HepG2 (cell line): ENCODE results near the gene TMEM80.

Experiments used
- ETV5 ChIP-seq: IDR thresholded peaks from 2 replicates; pipeline ENCODE4 v1.6.1; 2018; ENCODE audit warnings: missing biosample characterization, missing genetic modification reagents, inconsistent platforms, borderline replicate concordance
- GTF3A ChIP-seq: sonication (generic); formaldehyde crosslinking; conservative IDR thresholded peaks from 2 replicates; pipeline ENCODE4 v1.4.0; 2020; ENCODE audit warnings: mild to moderate bottlenecking, missing genetic modification reagents
- JUN ChIP-seq: sonication (generic); formaldehyde crosslinking; IDR thresholded peaks from 2 replicates; pipeline ENCODE4 v1.4.0; 2020; ENCODE audit warnings: mild to moderate bottlenecking, missing genetic modification reagents
- NFE2L1 ChIP-seq: sonication (generic); formaldehyde crosslinking; IDR thresholded peaks from 2 replicates; pipeline ENCODE4 v1.4.0; 2020; ENCODE audit warnings: missing genetic modification reagents, mild to moderate bottlenecking, borderline replicate concordance
- NFYB ChIP-seq: sonication (generic); formaldehyde crosslinking; IDR thresholded peaks from 2 replicates; pipeline ENCODE4 v1.4.0; 2020; ENCODE audit warnings: missing genetic modification reagents
- POLR2A ChIP-seq, 2 experiments: IDR thresholded peaks; 2 replicates each; pipeline ENCODE4 v1.6.1; 2011; ENCODE audit warnings: low read depth in 2 of 2, low read length in 2 of 2, mild to moderate bottlenecking in 1 of 2, moderate library complexity in 1 of 2; ENCODE audit not compliant: insufficient read depth in 1 of 2
- SMAD3 ChIP-seq: sonication (generic); formaldehyde crosslinking; IDR thresholded peaks from 2 replicates; pipeline ENCODE4 v1.4.0; 2020; ENCODE audit warnings: missing genetic modification reagents
- ZKSCAN1 ChIP-seq: fragments of 150-350 bp; IDR thresholded peaks from 2 replicates; pipeline ENCODE4 v1.6.1; 2014; ENCODE audit warnings: low read length
- ZNF253 ChIP-seq: sonication (generic); formaldehyde crosslinking; IDR thresholded peaks from 2 replicates; pipeline ENCODE4 v1.8.0; 2022; ENCODE audit warnings: mild to moderate bottlenecking, missing genetic modification reagents, borderline replicate concordance
- ZNF644 ChIP-seq: IDR thresholded peaks from 2 replicates; pipeline ENCODE4 v1.6.1; 2016; ENCODE audit warnings: low read depth
- TF ChIP-seq, protein P1 (sequence below): sonication (generic); formaldehyde crosslinking; IDR thresholded peaks from 2 replicates; pipeline ENCODE4 v1.5.0; 2020; ENCODE audit warnings: mild to moderate bottlenecking, missing genetic modification reagents, moderate library complexity
- TF ChIP-seq, protein P2 (sequence below): sonication (generic); formaldehyde crosslinking; IDR thresholded peaks from 2 replicates; pipeline ENCODE4 v1.4.0; 2020; ENCODE audit warnings: missing genetic modification reagents

DNA sequence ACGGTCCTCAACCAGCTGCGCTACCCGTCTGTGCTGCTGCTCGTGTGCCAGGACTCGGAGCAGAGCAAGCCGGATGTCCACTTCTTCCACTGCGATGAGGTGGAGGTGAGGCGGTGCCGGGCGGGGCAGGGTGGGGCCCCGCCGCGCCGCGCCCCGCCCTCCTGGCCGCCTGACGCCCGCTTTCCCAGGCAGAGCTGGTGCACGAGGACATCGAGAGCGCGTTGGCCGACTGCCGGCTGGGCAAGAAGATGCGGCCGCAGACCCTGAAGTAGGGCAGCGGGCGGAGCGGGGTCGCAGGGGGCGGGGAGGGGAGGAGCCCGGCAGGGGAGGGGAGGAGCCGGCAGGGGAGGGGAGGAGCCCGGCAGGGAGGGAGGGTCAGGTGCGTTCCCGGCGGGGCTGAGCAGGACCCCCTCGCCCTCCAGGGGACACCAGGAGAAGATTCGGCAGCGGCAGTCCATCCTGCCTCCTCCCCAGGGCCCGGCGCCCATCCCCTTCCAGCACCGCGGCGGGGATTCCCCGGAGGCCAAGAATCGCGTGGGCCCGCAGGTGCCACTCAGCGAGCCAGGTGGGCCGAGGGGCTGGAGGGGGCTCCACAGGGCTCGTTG is 25.1 kb downstream of the TMEM80 start:
- TF ChIP-seq SMAD3 (CRISPR knock-in tag) = no peak
- no peak for TF ChIP-seq GTF3A (CRISPR knock-in tag)
- no peak for TF ChIP-seq ZNF644 (CRISPR knock-in tag)
- TF ChIP-seq JUN (CRISPR knock-in tag) = no peak
- TF ChIP-seq NFE2L1 (CRISPR knock-in tag) = no peak
- TF ChIP-seq POLR2A (IDR thresholded peaks at IDR 0.05; ENCODE audit: insufficient read depth in 1 of 2, low read depth in 2 of 2, low read length in 2 of 2) = no peak
- no peak for TF ChIP-seq ZNF253 (CRISPR knock-in tag)
- TF ChIP-seq, protein P1, sequence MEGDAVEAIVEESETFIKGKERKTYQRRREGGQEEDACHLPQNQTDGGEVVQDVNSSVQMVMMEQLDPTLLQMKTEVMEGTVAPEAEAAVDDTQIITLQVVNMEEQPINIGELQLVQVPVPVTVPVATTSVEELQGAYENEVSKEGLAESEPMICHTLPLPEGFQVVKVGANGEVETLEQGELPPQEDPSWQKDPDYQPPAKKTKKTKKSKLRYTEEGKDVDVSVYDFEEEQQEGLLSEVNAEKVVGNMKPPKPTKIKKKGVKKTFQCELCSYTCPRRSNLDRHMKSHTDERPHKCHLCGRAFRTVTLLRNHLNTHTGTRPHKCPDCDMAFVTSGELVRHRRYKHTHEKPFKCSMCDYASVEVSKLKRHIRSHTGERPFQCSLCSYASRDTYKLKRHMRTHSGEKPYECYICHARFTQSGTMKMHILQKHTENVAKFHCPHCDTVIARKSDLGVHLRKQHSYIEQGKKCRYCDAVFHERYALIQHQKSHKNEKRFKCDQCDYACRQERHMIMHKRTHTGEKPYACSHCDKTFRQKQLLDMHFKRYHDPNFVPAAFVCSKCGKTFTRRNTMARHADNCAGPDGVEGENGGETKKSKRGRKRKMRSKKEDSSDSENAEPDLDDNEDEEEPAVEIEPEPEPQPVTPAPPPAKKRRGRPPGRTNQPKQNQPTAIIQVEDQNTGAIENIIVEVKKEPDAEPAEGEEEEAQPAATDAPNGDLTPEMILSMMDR (CRISPR knock-in tag) = no peak
- TF ChIP-seq, protein P2, sequence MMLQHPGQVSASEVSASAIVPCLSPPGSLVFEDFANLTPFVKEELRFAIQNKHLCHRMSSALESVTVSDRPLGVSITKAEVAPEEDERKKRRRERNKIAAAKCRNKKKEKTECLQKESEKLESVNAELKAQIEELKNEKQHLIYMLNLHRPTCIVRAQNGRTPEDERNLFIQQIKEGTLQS (CRISPR knock-in tag) = no peak
- no peak for TF ChIP-seq NFYB
- TF ChIP-seq ZKSCAN1 = no peak
- no peak for TF ChIP-seq ETV5
